Measurements from ENCODE around the gene ACE2. TPM values are rescaled to one million over a fixed set of nuclear protein-coding genes. Genes with fewer than 3 reads are reported as not detected.
"Not testable (repeated sequence)": the region's sequence is repeated elsewhere in the genome, so short reads cannot be mapped to it uniquely, and the experiment has no call there.

Gene ACE2
- total RNA-seq (ENCODE audit: unreplicated experiment), result not detected
- long read RNA-seq, result 0 reads

GRCh38 chrX:15600745-15601144 is at the start of gene ACE2:
ACE2 (minus strand) TSS chrX:15600960; CDS start chrX:15600911, 49 bp downstream.
- Mint-ChIP-seq H3K9me3 (ENCODE audit: unreplicated experiment) (no peaks in the 10 kb centered on the region), H3K27me3 (ENCODE audit: unreplicated experiment) (no peaks in the 10 kb centered on the region), H3K4me3 (ENCODE audit: unreplicated experiment) (no peak within 1 kb of the TSS), H3K27ac (ENCODE audit: unreplicated experiment) (no peak within 1 kb of the TSS), H3K4me1 (ENCODE audit: low read depth, unreplicated experiment) (no peaks in the 10 kb centered on the region), H3K36me3 (ENCODE audit: unreplicated experiment) (no peaks in the 10 kb centered on the region)
- no peak for TF ChIP-seq CTCF (IDR thresholded peaks at IDR 0.05; ENCODE audit: partially characterized antibody, unreplicated experiment)
- DNase-seq, result no peak

GRCh38 chrX:15647510-15647909 is 46.8 kb upstream of the ACE2 start:
- not testable (repeated sequence) for H3K9me3 Mint-ChIP-seq (ENCODE audit: unreplicated experiment); DNase-seq; H3K27ac Mint-ChIP-seq (ENCODE audit: unreplicated experiment); H3K4me1 Mint-ChIP-seq (ENCODE audit: low read depth, unreplicated experiment); H3K27me3 Mint-ChIP-seq (ENCODE audit: unreplicated experiment); H3K4me3 Mint-ChIP-seq (ENCODE audit: unreplicated experiment); H3K36me3 Mint-ChIP-seq (ENCODE audit: unreplicated experiment)

GRCh38 chrX:15646543-15646942 is 45.8 kb upstream of the ACE2 start:
- Mint-ChIP-seq H3K27me3 (ENCODE audit: unreplicated experiment) (no peaks in the 10 kb centered on the region), H3K27ac (ENCODE audit: unreplicated experiment) (no peak overlapping the region), H3K36me3 (ENCODE audit: unreplicated experiment) (no peaks in the 10 kb centered on the region), H3K4me1 (ENCODE audit: low read depth, unreplicated experiment) (no peaks in the 10 kb centered on the region), H3K4me3 (ENCODE audit: unreplicated experiment) (no peak overlapping the region), H3K9me3 (ENCODE audit: unreplicated experiment) (peaks cover 3% of the 10 kb centered on the region)
- no peak for TF ChIP-seq CTCF (IDR thresholded peaks at IDR 0.05; ENCODE audit: partially characterized antibody, unreplicated experiment)
- DNase-seq, result no peak

- no peak overlapping the region for H3K27ac Mint-ChIP-seq (ENCODE audit: unreplicated experiment)
- no peaks in the 10 kb centered on the region for H3K27me3 Mint-ChIP-seq (ENCODE audit: unreplicated experiment)
- no peaks in the 10 kb centered on the region for H3K36me3 Mint-ChIP-seq (ENCODE audit: unreplicated experiment)
- no peak for DNase-seq
- peaks cover 3% of the 10 kb centered on the region for H3K9me3 Mint-ChIP-seq (ENCODE audit: unreplicated experiment)
- TF ChIP-seq CTCF (IDR thresholded peaks at IDR 0.05; ENCODE audit: partially characterized antibody, unreplicated experiment), result no peak
- H3K4me3 Mint-ChIP-seq (ENCODE audit: unreplicated experiment), result no peak overlapping the region
- H3K4me1 Mint-ChIP-seq (ENCODE audit: low read depth, unreplicated experiment), result no peaks in the 10 kb centered on the region
Measured at GRCh38 chrX:15646031-15646430, 45.3 kb upstream of the ACE2 start.

GRCh38 chrX:15645266-15645665 is 44.5 kb upstream of the ACE2 start:
- Mint-ChIP-seq H3K27me3 (ENCODE audit: unreplicated experiment) (no peaks in the 10 kb centered on the region), H3K4me3 (ENCODE audit: unreplicated experiment) (no peak overlapping the region), H3K36me3 (ENCODE audit: unreplicated experiment) (no peaks in the 10 kb centered on the region), H3K9me3 (ENCODE audit: unreplicated experiment) (peaks cover 3% of the 10 kb centered on the region), H3K4me1 (ENCODE audit: low read depth, unreplicated experiment) (no peaks in the 10 kb centered on the region), H3K27ac (ENCODE audit: unreplicated experiment) (no peak overlapping the region)
- TF ChIP-seq CTCF (IDR thresholded peaks at IDR 0.05; ENCODE audit: partially characterized antibody, unreplicated experiment), result no peak
- DNase-seq, result no peak

- Mint-ChIP-seq H3K27ac (ENCODE audit: unreplicated experiment) (no peak overlapping the region), H3K4me1 (ENCODE audit: low read depth, unreplicated experiment) (no peaks in the 10 kb centered on the region), H3K9me3 (ENCODE audit: unreplicated experiment) (peaks cover 3% of the 10 kb centered on the region), H3K27me3 (ENCODE audit: unreplicated experiment) (no peaks in the 10 kb centered on the region), H3K36me3 (ENCODE audit: unreplicated experiment) (no peaks in the 10 kb centered on the region), H3K4me3 (ENCODE audit: unreplicated experiment) (no peak overlapping the region)
- no peak for DNase-seq
- no peak for TF ChIP-seq CTCF (IDR thresholded peaks at IDR 0.05; ENCODE audit: partially characterized antibody, unreplicated experiment)
Measured at GRCh38 chrX:15644560-15644872, 43.8 kb upstream of the ACE2 start.
